HG02938 (cell line): ENCODE data around the gene GSAP.
A peak's percentile ranks its signal among the peaks of the same experiment; 100 is the strongest.

Source experiments
- ATAC-seq: cut with Tn5 transposase; IDR thresholded peaks from one replicate; pipeline ENCODE4 v1.9.1; 2021; ENCODE audit warnings: mild to moderate bottlenecking, moderate library complexity; ENCODE audit not compliant: unreplicated experiment

GSAP gene

GRCh38 chr7:77409739-77410547 lies 6.2 kb downstream of the GSAP start:
- no peak for ATAC-seq

- no peak for ATAC-seq
These were observed 7.0 kb downstream of the GSAP start for GRCh38 chr7:77409005-77409738.

GRCh38 chr7:77407906-77408305 lies 8.2 kb downstream of the GSAP start:
- ATAC-seq = no peak

GRCh38 chr7:77406421-77406820 lies 9.7 kb downstream of the GSAP start:
- ATAC-seq = no peak

GRCh38 chr7:77404641-77405040 lies 11.5 kb downstream of the GSAP start:
- no peak for ATAC-seq

GRCh38 chr7:77403957-77404356 lies 12.2 kb downstream of the GSAP start:
- ATAC-seq = no peak

GRCh38 chr7:77402818-77403217 lies 13.3 kb downstream of the GSAP start:
- ATAC-seq = no peak

- ATAC-seq = no peak
These were observed 15.1 kb downstream of the GSAP start for GRCh38 chr7:77401002-77401401.

GRCh38 chr7:77399816-77400215 lies 16.3 kb downstream of the GSAP start:
- ATAC-seq = no peak

- no peak for ATAC-seq
These were observed 19.1 kb downstream of the GSAP start for GRCh38 chr7:77396894-77397547.

GRCh38 chr7:77395626-77396025 lies 20.5 kb downstream of the GSAP start:
- ATAC-seq = no peak

GRCh38 chr7:77393954-77394353 lies 22.2 kb downstream of the GSAP start:
- no peak for ATAC-seq

- peak; percentile 86 for ATAC-seq
These were observed 22.9 kb downstream of the GSAP start for GRCh38 chr7:77393261-77393660.

GRCh38 chr7:77391230-77391629 lies 24.9 kb downstream of the GSAP start:
- peak; percentile 74 for ATAC-seq

GRCh38 chr7:77388055-77388641 lies 28.0 kb downstream of the GSAP start:
- no peak for ATAC-seq

GRCh38 chr7:77386165-77386822 lies 29.9 kb downstream of the GSAP start:
- no peak for ATAC-seq

- no peak for ATAC-seq
These were observed 32.8 kb downstream of the GSAP start for GRCh38 chr7:77383333-77383740.

GRCh38 chr7:77382532-77382931 lies 33.6 kb downstream of the GSAP start:
- no peak for ATAC-seq

- no peak for ATAC-seq
These were observed 37.6 kb downstream of the GSAP start for GRCh38 chr7:77378584-77378983.

GRCh38 chr7:77370606-77371005 lies 45.5 kb downstream of the GSAP start:
- peak; percentile 75 for ATAC-seq

GRCh38 chr7:77368974-77369373 lies 47.2 kb downstream of the GSAP start:
- no peak for ATAC-seq
